NOMO-1 treated with DMSO at 0.1 percent for 48 hours (cell line): ENCODE results near the gene ARL6.

Experiments used
- DNase-seq: peaks from one replicate; lab custom pipeline; 2025; ENCODE audit not compliant: unreplicated experiment; lab: John Stamatoyannopoulos, UW

Gene ARL6

DNA sequence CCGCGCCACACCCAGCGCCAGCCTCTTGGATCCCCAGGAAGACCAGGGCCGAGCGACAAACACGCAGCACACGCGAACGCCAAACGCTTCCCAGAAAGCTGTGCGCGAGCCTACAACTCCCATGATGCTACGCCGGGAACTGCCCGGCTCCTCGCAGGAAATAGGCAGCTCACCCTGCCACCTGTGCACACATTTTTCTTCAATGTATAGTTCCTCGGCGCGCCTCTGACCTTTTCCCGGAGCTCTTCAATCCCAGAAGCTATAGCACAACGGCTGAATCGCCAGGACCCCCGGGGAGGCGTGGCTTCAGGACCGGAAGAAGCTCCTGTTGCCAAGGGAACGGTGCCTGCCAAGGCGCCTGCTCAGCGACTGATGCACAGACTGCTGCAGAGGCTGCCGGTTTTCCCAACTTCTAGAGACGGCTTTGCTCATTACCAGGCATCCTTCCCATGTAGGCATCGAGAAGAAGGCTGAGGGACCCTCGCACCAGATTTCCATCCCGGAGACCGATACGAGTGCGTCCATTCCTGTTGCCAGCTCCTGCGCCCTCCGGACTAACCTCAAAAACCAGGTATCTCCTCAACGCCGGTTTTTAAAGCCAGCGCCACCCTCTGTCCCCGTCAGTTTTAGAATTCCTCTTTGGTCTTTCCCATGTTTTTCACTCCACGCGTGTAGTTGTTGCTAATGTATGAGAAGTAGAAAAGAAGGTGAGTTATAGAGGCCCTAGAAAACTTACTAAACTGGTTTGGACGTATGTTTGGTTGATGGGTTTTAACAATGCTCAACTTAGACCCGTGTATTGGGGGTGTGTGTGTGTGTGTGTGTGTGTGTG is at the start of gene ARL6:
Gene ARL6 (plus strand): TSS at position 352 of the 832 bp plus-strand sequence. CDS start 3,350 bp downstream, outside the sequence.
- DNase-seq: peak; percentile 80

- peak; percentile 57 for DNase-seq
Observed at GRCh38 chr3:97719156-97719821, 45.3 kb upstream of the ARL6 start.

DNA sequence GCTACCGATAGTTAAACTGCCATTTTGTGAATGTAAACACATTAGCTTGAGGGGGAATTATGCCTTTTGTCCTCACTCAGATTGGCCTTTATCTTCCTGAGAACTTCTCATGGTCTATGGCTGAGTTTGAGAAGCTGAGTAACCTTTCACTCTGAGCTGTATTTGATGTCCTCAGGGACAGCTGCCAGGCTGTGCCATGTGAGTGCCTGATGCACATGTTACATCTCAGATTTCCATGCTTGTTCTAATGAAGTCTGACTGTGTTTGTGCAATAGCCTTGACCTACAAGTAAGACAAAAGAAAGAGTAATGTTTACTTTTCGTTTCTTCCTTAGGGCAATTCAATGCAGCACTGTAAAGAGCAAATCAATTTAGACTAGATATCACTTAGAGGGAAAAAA is 44.1 kb upstream of the ARL6 start:
- no peak for DNase-seq

DNA sequence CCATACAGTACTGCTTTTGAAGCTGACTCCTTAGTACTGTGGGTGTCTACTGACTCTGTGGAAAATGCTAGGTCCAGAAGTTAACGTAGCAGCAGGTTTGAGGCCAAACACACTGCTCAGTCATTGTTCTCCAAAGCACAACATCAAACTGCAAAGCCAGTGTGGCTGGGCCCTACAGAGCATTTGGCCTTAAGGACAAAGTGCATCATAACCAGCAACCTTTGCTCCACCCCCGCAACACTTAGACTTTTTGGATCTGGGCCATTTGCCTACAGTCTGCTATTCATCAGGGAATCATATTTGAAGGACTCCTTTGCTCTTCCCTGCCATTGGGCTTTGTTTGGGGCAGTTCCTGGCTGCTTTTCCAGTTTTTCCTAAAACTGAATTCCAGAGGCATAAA is 43.1 kb upstream of the ARL6 start:
- DNase-seq: no peak

- no peak for DNase-seq
Observed at GRCh38 chr3:97736928-97737327, 27.6 kb upstream of the ARL6 start.

DNA sequence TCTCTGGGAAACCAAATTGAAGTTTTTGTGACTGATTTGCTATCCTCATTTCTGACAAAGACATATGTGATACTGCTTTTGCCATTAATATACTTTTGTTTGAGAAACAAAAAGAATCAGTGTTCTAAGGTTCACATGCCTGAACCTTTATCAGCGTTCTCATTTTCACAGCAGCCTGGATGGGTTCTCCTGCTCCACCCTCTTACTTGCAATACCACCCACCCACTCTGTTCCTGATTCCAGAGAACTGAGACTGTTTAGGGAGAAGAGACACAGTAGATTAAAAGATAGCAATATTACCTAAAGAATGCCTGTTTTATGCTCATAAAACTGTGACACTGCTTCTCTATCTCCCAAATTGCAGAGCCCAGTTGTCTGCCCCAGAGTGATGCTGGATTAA is 25.8 kb upstream of the ARL6 start:
- DNase-seq: no peak

GRCh38 chr3:97742036-97742435 is 22.5 kb upstream of the ARL6 start:
- no peak for DNase-seq

GRCh38 chr3:97744289-97744688 is 20.3 kb upstream of the ARL6 start:
- no peak for DNase-seq

DNA sequence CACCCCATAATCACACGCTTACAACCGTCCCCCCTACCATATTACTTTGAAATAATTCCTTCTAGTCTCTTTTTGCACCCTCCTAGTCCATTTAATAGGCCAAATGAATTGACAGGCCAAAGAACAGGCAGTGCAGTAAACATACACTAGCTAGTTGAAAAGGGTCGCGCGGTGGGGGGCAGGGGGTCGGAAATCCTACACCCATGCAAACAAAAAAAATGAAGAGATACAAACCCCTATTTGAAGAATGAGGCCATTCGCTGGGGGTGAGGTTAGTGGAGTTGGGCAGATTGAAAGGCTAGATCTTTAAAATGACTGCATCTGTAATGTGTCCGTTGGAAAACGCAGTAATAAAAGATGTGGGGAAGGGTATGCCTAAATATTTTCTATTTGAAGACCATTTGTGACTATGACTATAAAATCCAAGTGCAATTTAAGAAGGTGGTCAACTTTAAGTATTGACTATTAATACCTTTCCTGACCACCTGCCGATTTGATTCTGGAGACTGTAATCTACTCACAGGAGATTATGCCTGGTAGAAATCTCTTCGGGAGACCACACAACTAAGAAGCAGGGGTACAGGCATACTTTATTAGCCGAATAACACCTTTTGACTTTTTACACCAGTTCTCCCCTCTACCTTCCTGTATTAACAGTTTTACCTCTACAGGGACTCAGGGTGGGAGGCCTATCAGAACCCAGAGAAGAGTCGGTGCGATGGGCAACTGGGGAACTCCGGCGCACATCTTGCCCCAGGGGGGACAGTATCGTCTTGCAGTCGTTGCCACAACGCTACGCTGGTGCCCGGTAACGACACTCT is 762 bp upstream of the ARL6 start:
- DNase-seq: no peak

GRCh38 chr3:97765336-97765735 is 778 bp downstream of the ARL6 start:
- no peak for DNase-seq

DNA sequence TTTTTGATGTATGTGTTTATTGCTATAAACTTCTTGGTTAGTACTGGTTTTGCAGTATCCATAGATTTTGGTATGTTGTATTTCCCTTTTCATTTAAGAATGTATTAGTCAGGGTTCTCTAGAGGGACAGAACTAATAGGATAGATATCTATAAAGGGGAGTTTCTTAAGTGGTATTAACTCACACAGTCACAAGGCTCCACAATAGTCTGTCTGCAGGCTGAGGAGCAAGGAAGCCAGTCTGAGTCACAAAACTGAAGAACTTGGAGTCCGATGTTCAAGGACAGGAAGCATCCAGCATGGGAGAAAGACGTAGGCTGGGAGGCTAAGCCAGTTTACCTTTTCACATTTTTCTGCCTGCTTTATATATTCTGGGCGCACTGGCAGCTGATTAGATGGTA is 8.4 kb downstream of the ARL6 start:
- no peak for DNase-seq

DNA sequence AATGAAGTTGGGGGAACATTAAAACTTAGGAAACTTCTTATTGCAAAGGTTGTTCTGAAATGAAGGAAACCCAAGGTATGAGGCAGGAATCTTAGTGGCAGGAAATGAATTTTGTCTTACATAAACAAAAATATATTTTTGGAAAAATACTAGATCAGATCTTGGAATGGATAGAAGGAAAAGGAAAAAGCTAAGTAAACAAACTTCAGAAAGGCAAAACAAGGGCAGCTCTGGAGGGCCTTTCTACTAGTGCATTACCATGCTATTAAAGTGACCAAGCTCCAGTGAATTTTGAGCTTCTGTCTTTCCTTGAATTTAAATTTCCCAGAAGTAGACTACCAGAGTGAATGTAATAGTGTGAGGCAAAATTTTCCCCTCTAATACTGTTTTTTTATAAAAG is 13.6 kb downstream of the ARL6 start:
- DNase-seq: no peak

GRCh38 chr3:97793420-97794019 is 29.0 kb downstream of the ARL6 start:
- DNase-seq: peak; percentile 59

GRCh38 chr3:97795951-97796350 is 31.4 kb downstream of the ARL6 start:
- DNase-seq: no peak

GRCh38 chr3:97804471-97804870 is 39.9 kb downstream of the ARL6 start:
- no peak for DNase-seq

- no peak for DNase-seq
Observed at GRCh38 chr3:97810779-97811390, 46.3 kb downstream of the ARL6 start.

- no peak for DNase-seq
Observed at GRCh38 chr3:97815149-97815917, 50.8 kb downstream of the ARL6 start.

DNA sequence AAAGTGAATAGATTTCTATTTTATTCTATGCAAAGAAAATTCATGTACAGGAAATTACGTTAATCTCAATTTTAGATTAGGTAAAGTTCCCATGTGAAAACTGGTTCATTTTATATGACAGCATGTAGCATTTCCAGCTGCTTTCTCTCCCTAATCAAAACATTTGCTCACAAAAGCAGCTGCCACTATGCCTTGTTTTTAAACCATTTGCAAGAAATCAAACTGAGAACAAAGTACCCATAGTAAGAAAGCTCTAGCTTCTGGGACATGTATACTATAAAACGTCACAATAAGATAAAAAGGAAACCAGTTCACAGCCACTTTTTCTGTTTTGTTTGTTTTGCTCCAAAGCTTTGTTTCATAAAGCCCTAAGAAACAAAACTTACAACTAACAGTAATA is 52.3 kb downstream of the ARL6 start:
- DNase-seq: no peak

DNA sequence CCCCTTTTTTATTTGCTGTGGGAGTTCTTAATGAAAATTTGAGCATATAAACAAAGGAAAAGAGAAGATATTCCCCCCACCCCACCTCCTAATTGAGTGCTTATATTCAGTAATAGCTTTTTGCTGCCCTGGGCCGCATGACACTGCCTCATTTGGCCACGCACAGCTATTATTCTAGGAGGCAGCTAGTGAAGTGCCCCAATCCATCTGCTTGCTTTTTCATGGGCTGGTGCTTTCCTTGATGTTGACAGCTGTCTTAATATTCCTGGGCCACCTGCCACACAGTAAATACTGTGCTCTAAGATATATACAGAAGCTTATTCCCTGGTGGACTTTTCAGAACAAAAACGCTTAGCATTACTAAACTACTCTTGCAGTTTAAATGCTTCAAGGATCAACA is 53.4 kb downstream of the ARL6 start:
- DNase-seq: no peak

GRCh38 chr3:97820780-97821179 is 56.2 kb downstream of the ARL6 start:
- DNase-seq: no peak
